SKM-1 (cell line): ENCODE data around the gene DENND1B.
"Not testable (repeated sequence)": the region's sequence is repeated elsewhere in the genome, so short reads cannot be mapped to it uniquely, and the experiment has no call there.

ENCODE experiments used
- DNase-seq: peaks from one replicate; lab custom pipeline; 2025; ENCODE audit not compliant: unreplicated experiment; lab: John Stamatoyannopoulos, UW

The DENND1B gene

GRCh38 chr1:197783510-197783948 lies 8.2 kb upstream of the DENND1B start:
- DNase-seq = no peak

DNA sequence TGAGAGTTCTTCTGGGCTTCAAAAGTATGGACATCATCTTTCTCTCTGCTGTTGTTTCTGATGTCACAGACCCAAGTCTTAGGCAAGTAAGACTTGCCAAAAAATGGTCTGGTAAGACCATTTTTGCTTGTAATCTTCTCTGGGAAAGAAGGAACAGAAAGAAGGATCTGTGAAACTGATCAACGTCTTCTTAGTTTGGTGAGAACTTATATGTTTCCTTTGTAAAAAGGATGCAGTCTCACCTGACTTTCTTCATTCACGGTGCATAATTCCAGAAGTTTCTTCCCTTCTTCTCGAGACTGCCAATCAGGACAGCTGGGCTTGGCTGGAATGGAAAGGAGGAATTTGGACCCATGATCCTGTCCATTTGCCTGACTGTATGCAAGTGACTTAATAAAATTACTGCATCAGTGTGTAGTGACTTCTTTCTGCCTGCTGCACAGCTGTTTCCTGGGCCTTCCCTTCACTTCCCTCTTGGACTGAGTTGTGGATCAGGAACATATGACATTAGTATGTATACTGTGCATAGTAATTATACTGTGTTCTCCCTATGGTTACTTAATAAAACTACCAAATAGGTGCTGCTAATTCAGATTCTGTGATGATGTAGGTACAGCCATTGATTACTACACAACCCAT lies 7.6 kb upstream of the DENND1B start:
- no peak for DNase-seq

DNA sequence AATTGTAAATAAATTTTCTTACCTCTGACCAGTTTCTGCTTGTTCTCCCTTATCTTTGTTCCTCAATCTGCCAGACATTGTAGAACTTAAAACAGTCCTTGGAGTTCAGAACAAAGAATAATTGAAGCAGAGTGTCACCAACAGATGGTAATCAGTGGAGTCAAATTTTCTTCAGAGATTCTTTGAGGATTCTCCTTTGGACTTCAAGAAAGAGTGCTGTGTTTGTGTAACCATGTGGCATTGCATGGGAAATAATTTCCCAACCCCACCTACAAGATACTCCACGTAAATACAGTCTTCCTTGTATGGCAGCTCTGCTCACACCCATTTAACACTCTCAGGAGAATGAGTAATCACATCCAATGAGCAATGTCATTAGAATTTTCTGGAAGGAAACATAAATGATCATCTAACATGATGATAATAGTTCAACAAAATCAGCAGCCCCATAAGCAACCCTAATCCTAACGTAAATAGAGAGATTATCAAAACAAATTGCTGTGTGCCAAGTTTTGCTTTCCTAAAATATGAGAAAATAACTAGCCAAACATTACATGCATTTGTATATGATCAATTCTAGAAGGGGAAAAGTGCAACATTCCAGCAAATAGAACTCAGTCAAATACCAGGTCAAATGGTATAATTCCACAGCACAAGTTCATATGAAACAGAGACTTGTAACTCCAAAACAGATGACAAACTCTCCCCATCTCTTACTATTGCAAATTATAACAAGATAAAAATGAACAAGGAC lies 6.9 kb upstream of the DENND1B start:
- no peak for DNase-seq

GRCh38 chr1:197779921-197780320 lies 4.6 kb upstream of the DENND1B start:
- DNase-seq = no peak

DNA sequence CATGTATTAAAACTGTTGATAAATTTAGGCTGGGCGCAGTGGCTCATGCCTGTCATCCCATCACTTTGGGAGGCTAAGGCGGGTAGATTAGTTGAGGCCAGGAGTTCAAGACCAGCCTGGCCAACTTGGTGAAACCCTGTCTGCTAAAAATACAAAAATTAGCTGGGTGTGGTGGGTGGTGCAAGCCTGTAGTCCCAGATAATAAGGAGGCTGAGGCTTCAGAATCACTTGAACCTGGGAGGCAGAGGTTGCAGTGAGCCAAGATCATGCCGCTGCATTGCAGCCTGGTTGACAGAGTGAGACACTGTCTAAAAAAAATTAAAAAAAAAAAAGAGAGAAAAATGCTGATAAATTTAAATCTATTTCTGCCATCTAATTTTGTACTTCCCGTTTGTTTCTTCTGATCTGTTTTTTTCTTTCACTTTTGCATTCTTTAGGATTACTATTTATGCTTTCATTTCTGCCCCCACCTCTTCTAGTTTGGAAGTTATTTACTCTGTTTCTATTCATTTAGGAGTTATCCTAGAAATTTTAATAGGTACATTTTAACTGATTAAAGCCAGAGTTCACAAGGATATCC lies 3.2 kb upstream of the DENND1B start:
- DNase-seq = no peak

GRCh38 chr1:197776351-197777105 lies 1.2 kb upstream of the DENND1B start:
- DNase-seq = peak; percentile 43

GRCh38 chr1:197774466-197775281 lies 606 bp downstream of the DENND1B start:
- no peak for DNase-seq

DNA sequence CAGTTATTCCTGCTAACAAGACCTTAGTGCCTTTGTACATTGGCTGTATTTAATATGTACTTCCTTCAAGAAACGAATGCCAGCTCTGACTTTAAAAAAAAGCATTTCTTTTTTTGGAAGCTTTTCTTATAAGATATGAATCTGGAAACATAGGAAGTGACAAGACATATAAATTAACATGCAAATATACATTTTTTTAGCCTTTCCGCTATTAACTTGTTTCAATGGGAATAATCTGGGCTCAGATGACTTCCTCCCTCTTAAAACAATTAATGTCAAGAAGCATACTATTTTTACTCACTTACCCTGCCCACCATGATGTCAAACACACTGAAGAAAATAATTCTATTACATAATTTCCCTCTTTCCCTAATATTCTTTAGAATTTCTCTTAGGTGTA lies 1.4 kb downstream of the DENND1B start:
- no peak for DNase-seq

GRCh38 chr1:197771904-197772556 lies 3.2 kb downstream of the DENND1B start:
- DNase-seq = no peak

DNA sequence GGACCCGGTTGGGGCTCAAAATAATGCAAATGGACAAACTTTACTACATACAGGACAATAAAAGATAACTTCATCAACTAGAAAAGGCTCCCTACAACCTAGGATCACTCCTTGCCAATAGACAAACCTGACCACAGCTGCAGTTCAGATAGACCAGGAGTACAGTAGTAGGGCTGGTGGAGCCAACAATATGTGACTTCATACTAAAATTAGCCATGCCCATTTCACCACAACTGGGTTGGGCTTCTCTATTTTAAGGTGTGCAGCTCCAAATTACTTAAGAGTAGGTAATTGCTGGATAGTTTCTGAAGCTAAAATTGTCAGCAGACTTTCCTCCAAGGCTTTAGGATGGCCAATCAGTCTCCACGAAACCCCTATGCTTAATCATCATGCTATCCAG lies 3.9 kb downstream of the DENND1B start:
- no peak for DNase-seq

- peak; percentile 81 for DNase-seq
Observed at GRCh38 chr1:197770243-197770642, 5.0 kb downstream of the DENND1B start.

DNA sequence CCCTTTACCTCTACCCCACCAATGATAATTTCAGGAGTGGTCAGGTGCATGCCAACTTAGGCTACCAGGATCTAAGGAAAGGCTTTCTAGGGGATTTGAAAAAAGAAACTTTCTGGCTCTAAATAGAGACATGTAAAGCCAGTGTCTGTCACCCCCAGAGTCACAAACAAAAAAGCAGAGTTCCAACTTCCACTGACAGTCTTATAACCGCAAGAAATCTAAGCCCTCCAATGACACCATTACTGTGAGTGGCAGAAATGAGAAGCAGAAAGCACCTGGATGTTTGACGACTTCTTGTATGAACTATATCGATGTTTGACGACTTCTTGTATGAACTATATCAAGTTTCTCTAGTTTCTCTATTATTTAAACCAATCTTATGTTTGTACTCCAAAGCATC lies 6.0 kb downstream of the DENND1B start:
- DNase-seq = no peak

GRCh38 chr1:197768014-197768805 lies 7.1 kb downstream of the DENND1B start:
- DNase-seq = no peak

DNA sequence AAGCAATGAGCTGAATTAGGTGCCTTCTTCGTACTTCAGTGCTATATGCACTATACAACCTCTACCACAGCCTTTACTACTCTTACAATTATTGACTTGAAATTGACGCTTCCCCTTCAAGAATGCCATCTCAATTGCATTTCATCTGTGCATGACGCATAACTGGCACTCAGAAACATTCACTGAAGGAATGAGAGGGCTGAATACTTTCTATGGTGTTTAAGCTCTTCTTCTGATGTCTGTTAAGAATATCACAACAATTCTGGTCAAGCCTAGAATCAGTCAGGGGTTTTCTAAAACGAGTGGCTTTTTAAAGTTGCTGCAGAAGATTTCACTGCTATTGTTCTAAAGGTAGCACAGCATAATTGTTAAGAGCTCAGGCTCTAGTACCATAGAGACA lies 11.5 kb downstream of the DENND1B start:
- DNase-seq = no peak

DNA sequence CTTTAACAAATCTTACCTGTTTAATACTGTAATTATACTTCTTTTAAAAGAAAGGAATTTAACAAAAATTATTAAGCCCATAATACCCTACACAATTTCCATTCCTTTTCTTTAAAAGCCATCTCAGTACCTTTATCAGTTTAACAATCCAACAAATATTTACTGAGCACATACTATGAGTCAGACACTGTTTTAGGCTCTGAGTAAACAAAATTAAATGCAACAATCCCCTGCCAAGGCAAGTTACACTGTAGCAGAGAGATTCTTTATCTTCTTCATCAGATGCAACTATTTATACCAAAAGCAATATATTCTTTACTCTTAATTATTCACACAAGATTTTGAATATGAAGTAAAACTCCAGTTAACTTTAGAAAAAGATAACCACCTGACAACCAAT lies 12.0 kb downstream of the DENND1B start:
- DNase-seq = no peak

DNA sequence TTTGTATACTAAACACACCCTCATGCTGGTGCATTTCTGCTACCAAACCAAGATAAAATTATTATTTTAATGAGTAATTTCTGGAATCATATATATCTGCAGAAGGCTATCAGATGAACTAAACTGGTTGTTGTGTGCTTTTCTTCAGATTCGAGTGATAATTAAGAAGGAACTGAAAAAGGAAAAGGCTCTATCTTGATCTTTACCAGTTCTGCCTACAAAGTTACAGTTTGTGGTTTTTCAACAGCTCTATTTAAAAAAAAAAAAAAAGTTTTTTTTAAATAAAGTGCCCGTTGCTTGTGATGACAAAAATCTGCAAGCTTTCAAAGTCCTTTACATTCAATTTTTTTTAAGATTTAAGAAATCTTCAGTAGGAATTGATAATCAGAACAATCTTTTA lies 13.6 kb downstream of the DENND1B start:
- peak; percentile 33 for DNase-seq

DNA sequence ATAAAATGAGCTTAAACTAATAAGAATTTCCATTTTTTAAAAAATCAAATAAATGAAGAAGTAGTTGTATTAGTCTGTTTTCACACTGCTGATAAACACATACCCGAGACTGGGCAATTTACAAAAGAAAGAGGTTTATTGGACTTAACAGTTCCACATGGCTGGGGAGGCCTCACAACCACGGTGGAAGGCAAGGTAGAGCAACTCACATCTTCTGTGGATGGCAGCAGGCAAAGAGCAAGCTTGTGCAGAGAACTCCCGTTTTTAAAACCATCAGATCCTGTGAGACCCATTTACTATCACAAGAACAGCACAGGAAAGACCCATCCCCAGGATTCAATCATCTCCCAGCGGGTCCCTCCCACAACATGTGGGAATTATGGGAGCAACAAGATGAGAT lies 19.7 kb downstream of the DENND1B start:
- not testable (repeated sequence) for DNase-seq

GRCh38 chr1:197752652-197753164 lies 22.6 kb downstream of the DENND1B start:
- not testable (repeated sequence) for DNase-seq

- no peak for DNase-seq
Observed at GRCh38 chr1:197750366-197750765, 24.9 kb downstream of the DENND1B start.
